ENCODE results near the gene TCERG1L. TPM values are rescaled to one million over a fixed set of nuclear protein-coding genes. Genes with fewer than 3 reads are reported as not detected.
"Not testable (repeated sequence)": the region's sequence is repeated elsewhere in the genome, so short reads cannot be mapped to it uniquely, and the experiment has no call there.

TCERG1L gene
- total and polyA plus RNA-seq, 4 donors: not detected

- Histone ChIP-seq H3K4me3 (ENCODE audit: low read length in 2 of 2) (no peak overlapping the region), H3K36me3 (ENCODE audit: control insufficient read depth in 1 of 2, insufficient read depth in 2 of 2, low read length in 1 of 2) (no peaks in the 10 kb centered on the region), H3K27me3 (ENCODE audit: control insufficient read depth in 1 of 2, insufficient read depth in 2 of 2, low read length in 1 of 2) (no peaks in the 10 kb centered on the region), H3K4me1 (ENCODE audit: control insufficient read depth in 1 of 2, insufficient read depth in 2 of 2, low read length in 2 of 2) (no peaks in the 10 kb centered on the region), H3K27ac (ENCODE audit: low read depth in 1 of 2, low read length in 2 of 2) (no peak overlapping the region), H3K9me3 (ENCODE audit: control insufficient read depth, low read length) (peaks cover 4% of the 10 kb centered on the region)
- ATAC-seq (ENCODE audit: low FRiP score): no peak
- intact Hi-C loops (cut with DNase I): no loop called here
- no peak for DNase-seq
- WGBS, 2 donors: 82 to 83% methylated on average over 6 of the region's 6 CpGs
Observed at GRCh38 chr10:131081786-131082185, 229.7 kb downstream of the TCERG1L start.

DNA sequence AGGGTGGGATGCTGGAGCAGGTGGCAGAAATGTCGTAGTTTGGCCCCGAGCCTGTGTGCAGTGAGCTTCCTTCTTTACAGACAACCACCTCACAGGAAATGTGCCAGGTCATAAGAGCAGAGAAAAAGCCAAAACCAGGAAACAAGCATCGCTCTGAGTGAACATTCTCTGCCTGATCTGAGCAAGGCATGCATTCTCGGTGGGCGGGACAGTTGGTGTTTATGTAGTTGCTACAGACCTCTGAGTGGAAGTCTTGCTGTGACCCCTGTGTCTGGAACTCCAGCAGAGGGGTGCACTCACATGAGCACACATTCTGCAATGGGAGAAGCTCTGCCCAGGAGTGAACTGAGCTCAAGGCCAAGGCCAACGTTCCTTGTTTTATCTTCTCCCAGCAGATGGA is 230.1 kb downstream of the TCERG1L start:
- WGBS, 2 donors: 37 to 48% methylated on average over 6 of the region's 6 CpGs
- intact Hi-C loops (cut with DNase I): no loop called here
- no peak overlapping the region for H3K4me3 ChIP-seq (ENCODE audit: low read length in 2 of 2)
- ATAC-seq (ENCODE audit: low FRiP score) (no peak), DNase-seq (no peak)
- no peaks in the 10 kb centered on the region for H3K36me3 ChIP-seq (ENCODE audit: control insufficient read depth in 1 of 2, insufficient read depth in 2 of 2, low read length in 1 of 2)
- peaks cover 1% of the 10 kb centered on the region for H3K9me3 ChIP-seq (ENCODE audit: control insufficient read depth, low read length)
- no peak overlapping the region for H3K27ac ChIP-seq (ENCODE audit: low read depth in 1 of 2, low read length in 2 of 2)
- no peaks in the 10 kb centered on the region for H3K27me3 ChIP-seq (ENCODE audit: control insufficient read depth in 1 of 2, insufficient read depth in 2 of 2, low read length in 1 of 2)
- H3K4me1 ChIP-seq (ENCODE audit: control insufficient read depth in 1 of 2, insufficient read depth in 2 of 2, low read length in 2 of 2): no peaks in the 10 kb centered on the region

- H3K27me3 ChIP-seq (ENCODE audit: control insufficient read depth in 1 of 2, insufficient read depth in 2 of 2, low read length in 1 of 2): no peaks in the 10 kb centered on the region
- 60 to 64% methylated on average over 6 of the region's 6 CpGs for WGBS, 2 donors
- no peak for DNase-seq
- H3K36me3 ChIP-seq (ENCODE audit: control insufficient read depth in 1 of 2, insufficient read depth in 2 of 2, low read length in 1 of 2): no peaks in the 10 kb centered on the region
- no peaks in the 10 kb centered on the region for H3K4me1 ChIP-seq (ENCODE audit: control insufficient read depth in 1 of 2, insufficient read depth in 2 of 2, low read length in 2 of 2)
- no peak overlapping the region for H3K27ac ChIP-seq (ENCODE audit: low read depth in 1 of 2, low read length in 2 of 2)
- ATAC-seq (ENCODE audit: low FRiP score): no peak
- H3K4me3 ChIP-seq (ENCODE audit: low read length in 2 of 2): no peak overlapping the region
- H3K9me3 ChIP-seq (ENCODE audit: control insufficient read depth, low read length): no peaks in the 10 kb centered on the region
- intact Hi-C loops (cut with DNase I): no loop called here
Observed at GRCh38 chr10:131080571-131080970, 230.9 kb downstream of the TCERG1L start.

DNA sequence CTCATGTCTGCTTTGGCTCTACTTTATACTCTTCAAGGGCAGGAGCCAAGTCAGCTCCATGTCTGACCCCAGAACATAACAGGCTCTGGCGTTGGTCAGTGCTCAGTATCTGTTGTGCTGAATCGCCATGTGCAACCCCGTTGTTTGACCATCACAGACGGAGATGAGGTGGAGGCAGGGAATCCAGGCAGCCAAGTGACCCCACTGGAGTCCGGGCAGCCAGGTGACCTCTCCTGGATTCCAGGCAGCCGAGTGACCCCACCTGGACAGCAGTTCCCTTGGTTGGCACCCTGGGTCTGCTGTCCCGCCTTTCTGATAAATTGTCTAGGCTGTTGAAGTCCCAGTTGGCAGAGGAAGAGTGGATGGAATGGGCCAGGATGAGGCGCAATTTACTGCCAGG is 232.2 kb downstream of the TCERG1L start:
- Histone ChIP-seq H3K27me3 (ENCODE audit: control insufficient read depth in 1 of 2, insufficient read depth in 2 of 2, low read length in 1 of 2) (no peaks in the 10 kb centered on the region), H3K9me3 (ENCODE audit: control insufficient read depth, low read length) (no peaks in the 10 kb centered on the region), H3K4me1 (ENCODE audit: control insufficient read depth in 1 of 2, insufficient read depth in 2 of 2, low read length in 2 of 2) (no peaks in the 10 kb centered on the region), H3K36me3 (ENCODE audit: control insufficient read depth in 1 of 2, insufficient read depth in 2 of 2, low read length in 1 of 2) (no peaks in the 10 kb centered on the region), H3K27ac (ENCODE audit: low read depth in 1 of 2, low read length in 2 of 2) (no peak overlapping the region), H3K4me3 (ENCODE audit: low read length in 2 of 2) (no peak overlapping the region)
- 88 to 93% methylated on average over 8 of the region's 8 CpGs for WGBS, 2 donors
- no peak for ATAC-seq (ENCODE audit: low FRiP score)
- no peak for DNase-seq
- intact Hi-C loops (cut with DNase I): no loop called here

- H3K36me3 ChIP-seq (ENCODE audit: control insufficient read depth in 1 of 2, insufficient read depth in 2 of 2, low read length in 1 of 2); H3K27me3 ChIP-seq (ENCODE audit: control insufficient read depth in 1 of 2, insufficient read depth in 2 of 2, low read length in 1 of 2); intact Hi-C loops (cut with DNase I); DNase-seq; ATAC-seq (ENCODE audit: low FRiP score); H3K9me3 ChIP-seq (ENCODE audit: control insufficient read depth, low read length); H3K4me1 ChIP-seq (ENCODE audit: control insufficient read depth in 1 of 2, insufficient read depth in 2 of 2, low read length in 2 of 2); H3K4me3 ChIP-seq (ENCODE audit: low read length in 2 of 2); H3K27ac ChIP-seq (ENCODE audit: low read depth in 1 of 2, low read length in 2 of 2): not testable (repeated sequence)
- 82 to 83% methylated on average over 19 of the region's 19 CpGs for WGBS, 2 donors
Observed at GRCh38 chr10:131078882-131079280, 232.6 kb downstream of the TCERG1L start.

GRCh38 chr10:131078131-131078881 is 233.2 kb downstream of the TCERG1L start:
- 74 to 79% methylated on average over 18 of the region's 18 CpGs for WGBS, 2 donors
- H3K36me3 ChIP-seq (ENCODE audit: control insufficient read depth in 1 of 2, insufficient read depth in 2 of 2, low read length in 1 of 2): no peaks in the 10 kb centered on the region
- ATAC-seq (ENCODE audit: low FRiP score): no peak
- no peaks in the 10 kb centered on the region for H3K9me3 ChIP-seq (ENCODE audit: control insufficient read depth, low read length)
- DNase-seq: no peak
- H3K4me3 ChIP-seq (ENCODE audit: low read length in 2 of 2): no peak overlapping the region
- no peaks in the 10 kb centered on the region for H3K27me3 ChIP-seq (ENCODE audit: control insufficient read depth in 1 of 2, insufficient read depth in 2 of 2, low read length in 1 of 2)
- H3K4me1 ChIP-seq (ENCODE audit: control insufficient read depth in 1 of 2, insufficient read depth in 2 of 2, low read length in 2 of 2): no peaks in the 10 kb centered on the region
- intact Hi-C loops (cut with DNase I): no loop called here
- H3K27ac ChIP-seq (ENCODE audit: low read depth in 1 of 2, low read length in 2 of 2): no peak overlapping the region

- ATAC-seq (ENCODE audit: low FRiP score) (no peak), DNase-seq (no peak)
- H3K4me1 ChIP-seq (ENCODE audit: control insufficient read depth in 1 of 2, insufficient read depth in 2 of 2, low read length in 2 of 2): no peaks in the 10 kb centered on the region
- no peak overlapping the region for H3K4me3 ChIP-seq (ENCODE audit: low read length in 2 of 2)
- no peaks in the 10 kb centered on the region for H3K36me3 ChIP-seq (ENCODE audit: control insufficient read depth in 1 of 2, insufficient read depth in 2 of 2, low read length in 1 of 2)
- H3K27ac ChIP-seq (ENCODE audit: low read depth in 1 of 2, low read length in 2 of 2): no peak overlapping the region
- H3K9me3 ChIP-seq (ENCODE audit: control insufficient read depth, low read length): no peaks in the 10 kb centered on the region
- 84 to 87% methylated on average over 6 of the region's 6 CpGs for WGBS, 2 donors
- intact Hi-C loops (cut with DNase I): no loop called here
- H3K27me3 ChIP-seq (ENCODE audit: control insufficient read depth in 1 of 2, insufficient read depth in 2 of 2, low read length in 1 of 2): no peaks in the 10 kb centered on the region
Observed at GRCh38 chr10:131077724-131078123, 233.8 kb downstream of the TCERG1L start.

- intact Hi-C loops (cut with DNase I): no loop called here
- DNase-seq (no peak), ATAC-seq (ENCODE audit: low FRiP score) (no peak)
- WGBS, 2 donors: 85 to 87% methylated on average over 6 of the region's 6 CpGs
- Histone ChIP-seq H3K27ac (ENCODE audit: low read depth in 1 of 2, low read length in 2 of 2) (no peak overlapping the region), H3K36me3 (ENCODE audit: control insufficient read depth in 1 of 2, insufficient read depth in 2 of 2, low read length in 1 of 2) (no peaks in the 10 kb centered on the region), H3K9me3 (ENCODE audit: control insufficient read depth, low read length) (no peaks in the 10 kb centered on the region), H3K27me3 (ENCODE audit: control insufficient read depth in 1 of 2, insufficient read depth in 2 of 2, low read length in 1 of 2) (no peaks in the 10 kb centered on the region), H3K4me1 (ENCODE audit: control insufficient read depth in 1 of 2, insufficient read depth in 2 of 2, low read length in 2 of 2) (no peaks in the 10 kb centered on the region), H3K4me3 (ENCODE audit: low read length in 2 of 2) (no peak overlapping the region)
Observed at GRCh38 chr10:131077031-131077430, 234.5 kb downstream of the TCERG1L start.

DNA sequence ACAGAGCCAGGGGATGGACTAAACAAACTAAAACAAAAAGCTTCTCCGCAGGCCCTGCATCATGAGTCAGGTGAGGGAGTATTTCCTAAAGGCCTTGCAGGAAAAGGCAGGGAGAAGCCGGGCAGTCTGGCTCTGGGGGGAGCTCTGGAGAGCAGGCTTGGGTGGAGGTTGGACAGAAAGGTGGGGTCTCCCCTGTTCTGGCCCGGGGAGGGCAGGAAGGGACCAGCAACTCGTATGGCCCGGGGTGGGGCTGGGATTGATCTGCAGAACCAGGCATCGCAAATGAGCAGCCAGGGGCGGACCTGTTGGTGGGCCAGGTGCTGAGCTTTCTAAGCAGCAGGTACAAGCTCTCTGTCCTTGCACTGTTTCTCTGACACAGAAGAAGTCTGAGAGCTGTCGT is 235.2 kb downstream of the TCERG1L start:
- Histone ChIP-seq H3K4me1 (ENCODE audit: control insufficient read depth in 1 of 2, insufficient read depth in 2 of 2, low read length in 2 of 2) (no peaks in the 10 kb centered on the region), H3K9me3 (ENCODE audit: control insufficient read depth, low read length) (no peaks in the 10 kb centered on the region), H3K27me3 (ENCODE audit: control insufficient read depth in 1 of 2, insufficient read depth in 2 of 2, low read length in 1 of 2) (no peaks in the 10 kb centered on the region), H3K36me3 (ENCODE audit: control insufficient read depth in 1 of 2, insufficient read depth in 2 of 2, low read length in 1 of 2) (no peaks in the 10 kb centered on the region), H3K4me3 (ENCODE audit: low read length in 2 of 2) (no peak overlapping the region), H3K27ac (ENCODE audit: low read depth in 1 of 2, low read length in 2 of 2) (no peak overlapping the region)
- WGBS, 2 donors: 85 to 89% methylated on average over 8 of the region's 8 CpGs
- DNase-seq (no peak), ATAC-seq (ENCODE audit: low FRiP score) (no peak)
- intact Hi-C loops (cut with DNase I): no loop called here
